Airway epithelial cell (primary cell): ENCODE results near the gene FGFR1OP2. TPM values are rescaled to one million over a fixed set of nuclear protein-coding genes. Genes with fewer than 3 reads are reported as not detected.

ENCODE experiments used
- total RNA-seq: library from RNA; depleted of rRNA; stranded (reverse); fragments of >200 nt; gene quantifications from 2 replicates; pipeline ENCODE4 v1.2.3, GENCODE V29; 2015

Gene FGFR1OP2
- 26.4 and 30.1 TPM in 2 replicates for total RNA-seq

DNA sequence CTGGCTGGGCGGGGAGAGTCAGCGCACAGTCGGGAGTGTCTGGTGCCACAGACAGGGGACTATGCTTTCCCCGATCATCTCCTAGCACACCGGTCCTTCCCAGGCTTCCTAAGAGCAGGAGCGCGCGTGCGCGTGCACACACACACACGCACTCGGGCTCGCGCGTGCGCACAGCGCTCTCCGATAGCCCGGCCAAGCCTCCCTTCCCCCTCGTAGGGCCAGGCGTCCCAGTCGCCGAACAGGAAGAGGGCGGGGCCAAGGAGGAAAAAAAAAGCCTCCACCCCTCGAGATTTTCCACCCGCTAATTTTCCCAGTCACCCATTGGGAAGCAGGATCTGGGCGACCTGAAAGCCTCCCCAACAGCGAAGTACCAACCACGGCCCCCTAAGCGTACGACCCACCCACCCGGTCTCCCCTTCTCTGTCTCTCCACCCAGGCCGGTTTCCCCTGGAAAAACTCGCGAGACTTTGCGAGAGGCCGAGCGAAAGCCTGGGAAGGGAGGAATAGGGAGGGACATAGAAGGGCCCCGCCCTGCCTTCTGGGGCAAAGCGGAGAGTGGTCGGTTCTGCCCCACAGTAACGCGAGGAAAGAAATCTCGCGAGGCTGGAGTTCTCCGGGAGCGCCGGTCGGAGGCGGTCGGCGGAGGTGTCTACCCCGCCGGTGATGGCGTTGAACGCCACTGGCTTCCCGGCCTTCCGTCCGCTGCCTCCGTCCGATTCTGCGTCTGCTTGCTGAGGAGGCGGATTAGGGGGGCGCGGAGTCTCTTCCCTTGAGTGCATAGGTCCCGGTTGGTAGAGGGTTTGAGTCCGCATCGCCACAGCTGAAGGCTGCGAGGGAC lies at the start of gene FGFR1OP2, which contains the start of gene INTS13:
Gene FGFR1OP2, plus strand, starts transcription at position 608 of the 838 bp plus-strand sequence. CDS start 15,689 bp downstream, outside the sequence.
Gene INTS13, minus strand, starts transcription at position 119 of the 838 bp plus-strand sequence. CDS start 1,178 bp downstream, outside the sequence.

DNA sequence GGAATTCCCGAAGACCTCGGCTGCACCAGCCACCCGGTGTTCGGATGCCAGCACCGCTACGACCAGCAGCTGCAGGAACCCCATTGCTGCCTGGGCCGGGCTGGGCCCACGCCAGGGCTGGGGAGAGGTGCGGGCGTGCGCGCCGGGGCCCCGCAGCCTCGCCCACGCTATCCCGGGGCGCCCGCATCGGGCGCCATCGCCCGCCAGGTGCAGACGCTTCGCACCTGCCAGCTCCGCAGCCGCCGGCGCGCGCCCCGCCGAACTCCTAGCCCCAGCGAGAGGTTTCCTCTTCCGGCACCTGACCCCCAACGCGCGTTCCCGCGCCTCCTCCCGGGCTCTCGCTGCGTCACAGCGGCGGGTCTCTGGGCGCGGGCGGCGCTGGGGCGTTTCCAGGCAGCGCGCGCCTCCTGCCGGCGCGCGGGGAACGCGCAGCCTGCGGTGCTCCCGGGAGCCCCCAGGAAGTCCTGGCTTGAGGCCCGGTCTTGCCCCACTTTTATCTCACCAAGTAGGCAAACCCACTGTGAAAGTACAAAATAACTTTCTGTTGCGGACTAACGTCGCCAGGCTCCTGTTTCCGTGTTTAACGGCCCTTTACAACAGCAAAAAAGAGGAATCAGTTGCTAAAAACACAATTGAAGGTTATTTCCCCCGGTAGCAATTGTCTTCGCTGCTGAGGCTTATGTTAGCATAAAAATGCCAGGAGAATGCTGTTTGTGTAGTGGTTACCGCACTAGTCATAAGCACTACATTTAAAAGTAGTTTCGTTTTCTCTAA lies 76.0 kb downstream of the FGFR1OP2 start, which contains the start of gene TM7SF3:
Gene TM7SF3, minus strand, starts transcription at position 300 of the 774 bp plus-strand sequence. Its CDS starts 216 bp downstream, at position 84.

Other genes starting within 250 kb of the FGFR1OP2 start
- 10.9 and 17.1 TPM in 2 replicates for gene ITPR2, start 105.3 kb upstream of the FGFR1OP2 start, total RNA-seq
- gene INTS13, start 489 bp upstream of the FGFR1OP2 start, total RNA-seq: 43.8 and 48.6 TPM in 2 replicates
- 142 and 146 TPM in 2 replicates for gene TM7SF3, start 75.9 kb downstream of the FGFR1OP2 start, total RNA-seq
- gene MED21, start 84.1 kb downstream of the FGFR1OP2 start, total RNA-seq: 48.9 and 50.9 TPM in 2 replicates
- gene C12orf71, start 144.1 kb downstream of the FGFR1OP2 start, total RNA-seq: not detected in 2 replicates